HEK293 (cell line): ENCODE results near the gene ZNF154.

Source experiments
- BCL11B ChIP-seq: fragments of 450-650 bp; formaldehyde crosslinking; IDR thresholded peaks from 2 replicates; pipeline ENCODE4 v1.5.1; 2016; ENCODE audit warnings: low read depth, missing biosample characterization, missing genetic modification characterization
- EGR2 ChIP-seq: fragments of 450-650 bp; formaldehyde crosslinking; IDR thresholded peaks from 2 replicates; pipeline ENCODE4 v1.5.1; 2016; ENCODE audit warnings: low read depth, missing biosample characterization, missing genetic modification characterization
- GLI4 ChIP-seq: fragments of 450-650 bp; formaldehyde crosslinking; IDR thresholded peaks from 2 replicates; pipeline ENCODE4 v1.5.1; 2016; ENCODE audit warnings: missing biosample characterization, missing genetic modification characterization
- KLF8 ChIP-seq: fragments of 450-650 bp; formaldehyde crosslinking; IDR thresholded peaks from 2 replicates; pipeline ENCODE4 v1.5.1; 2016; ENCODE audit warnings: missing biosample characterization, missing genetic modification characterization
- PRDM1 ChIP-seq: fragments of 450-650 bp; formaldehyde crosslinking; IDR thresholded peaks from 2 replicates; pipeline ENCODE4; 2016; ENCODE audit warnings: missing biosample characterization, missing genetic modification characterization
- ZFP69B ChIP-seq: fragments of 450-650 bp; formaldehyde crosslinking; IDR thresholded peaks from 2 replicates; pipeline ENCODE4 v1.5.1; 2016; ENCODE audit warnings: missing biosample characterization, missing genetic modification characterization
- ZNF114 ChIP-seq: fragments of 450-650 bp; formaldehyde crosslinking; IDR thresholded peaks from 2 replicates; pipeline ENCODE4 v1.5.0; 2017; ENCODE audit warnings: missing biosample characterization, missing genetic modification characterization
- ZNF121 ChIP-seq: fragments of 450-650 bp; formaldehyde crosslinking; IDR thresholded peaks from 2 replicates; pipeline ENCODE4 v1.5.1; 2016; ENCODE audit warnings: missing biosample characterization, missing genetic modification characterization
- ZNF155 ChIP-seq: fragments of 450-650 bp; formaldehyde crosslinking; IDR thresholded peaks from 2 replicates; pipeline ENCODE4 v1.5.1; 2016; ENCODE audit warnings: missing biosample characterization, missing genetic modification characterization
- ZNF19 ChIP-seq: fragments of 450-650 bp; formaldehyde crosslinking; IDR thresholded peaks from 2 replicates; pipeline ENCODE4; 2016; ENCODE audit warnings: missing biosample characterization, missing genetic modification characterization, low read depth
- ZNF248 ChIP-seq: fragments of 450-650 bp; formaldehyde crosslinking; IDR thresholded peaks from 2 replicates; pipeline ENCODE4 v1.5.1; 2017; ENCODE audit warnings: missing biosample characterization, missing genetic modification characterization
- ZNF292 ChIP-seq: fragments of 450-650 bp; formaldehyde crosslinking; IDR thresholded peaks from 2 replicates; pipeline ENCODE4 v1.5.1; 2016; ENCODE audit warnings: low read depth, missing biosample characterization, missing genetic modification characterization, borderline replicate concordance
- ZNF302 ChIP-seq: fragments of 450-650 bp; formaldehyde crosslinking; IDR thresholded peaks from 2 replicates; pipeline ENCODE4 v1.5.1; 2016; ENCODE audit warnings: missing biosample characterization, missing genetic modification characterization, low read depth
- ZNF391 ChIP-seq: fragments of 450-650 bp; formaldehyde crosslinking; IDR thresholded peaks from 2 replicates; pipeline ENCODE4 v1.5.1; 2016; ENCODE audit warnings: low read depth, missing biosample characterization, missing genetic modification characterization, borderline replicate concordance
- ZNF488 ChIP-seq: fragments of 450-650 bp; formaldehyde crosslinking; IDR thresholded peaks from 2 replicates; pipeline ENCODE4 v1.5.1; 2016; ENCODE audit warnings: missing biosample characterization, missing genetic modification characterization
- ZNF544 ChIP-seq: fragments of 450-650 bp; formaldehyde crosslinking; IDR thresholded peaks from 2 replicates; pipeline ENCODE4 v1.5.0; 2017; ENCODE audit warnings: missing biosample characterization, missing genetic modification characterization
- ZNF658 ChIP-seq: fragments of 450-650 bp; formaldehyde crosslinking; IDR thresholded peaks from 2 replicates; pipeline ENCODE4; 2016; ENCODE audit warnings: missing biosample characterization, missing genetic modification characterization
- ZSCAN18 ChIP-seq: fragments of 450-650 bp; formaldehyde crosslinking; IDR thresholded peaks from 2 replicates; pipeline ENCODE4 v1.5.1; 2016; ENCODE audit warnings: missing biosample characterization, missing genetic modification characterization
- TF ChIP-seq, protein P1 (sequence below): fragments of 450-650 bp; formaldehyde crosslinking; IDR thresholded peaks from 2 replicates; pipeline ENCODE4 v1.5.0; 2017; ENCODE audit warnings: missing biosample characterization, missing genetic modification characterization, borderline replicate concordance
- TF ChIP-seq, protein P2 (sequence below): fragments of 450-650 bp; formaldehyde crosslinking; IDR thresholded peaks from 2 replicates; pipeline ENCODE4 v1.5.1; 2016; ENCODE audit warnings: missing biosample characterization, missing genetic modification characterization, borderline replicate concordance
- TF ChIP-seq, protein P3 (sequence below): fragments of 450-650 bp; IDR thresholded peaks from 2 replicates; pipeline ENCODE4 v1.5.1; 2018; ENCODE audit warnings: missing biosample characterization, missing genetic modification characterization
- TF ChIP-seq, protein P4 (sequence below): sonication (generic); formaldehyde crosslinking; IDR thresholded peaks from 2 replicates; pipeline ENCODE4 v1.8.1; 2022; ENCODE audit warnings: mild to moderate bottlenecking, moderate library complexity, missing genetic modification reagents
- TF ChIP-seq, protein P5 (sequence below): fragments of 450-650 bp; formaldehyde crosslinking; IDR thresholded peaks from 2 replicates; pipeline ENCODE4 v1.5.1; 2016; ENCODE audit warnings: missing biosample characterization, missing genetic modification characterization, low read depth

ZNF154 gene

GRCh38 chr19:57682226-57682766 is 26.7 kb downstream of the ZNF154 start (continued):
- TF ChIP-seq GLI4 (tag by site-specific recombination) (0 out of 2 replicates have a peak, but pooled peaks have one; percentile 60), ZNF658 (tag by site-specific recombination) (no peak), ZNF121 (tag by site-specific recombination) (no peak), ZNF391 (tag by site-specific recombination) (no peak), ZNF488 (no peak), ZFP69B (tag by site-specific recombination) (no peak), ZNF19 (tag by site-specific recombination) (no peak), ZNF302 (no peak), KLF8 (tag by site-specific recombination) (no peak; the same call in 1 of the 2 replicates), ZNF248 (no peak), PRDM1 (no peak), EGR2 (tag by site-specific recombination) (no peak), BCL11B (tag by site-specific recombination) (no peak), ZNF155 (no peak), ZSCAN18 (tag by site-specific recombination) (no peak), ZNF292 (tag by site-specific recombination) (no peak), ZNF544 (tag by site-specific recombination) (no peak), ZNF114 (tag by site-specific recombination) (no peak)
- TF ChIP-seq, protein P1, sequence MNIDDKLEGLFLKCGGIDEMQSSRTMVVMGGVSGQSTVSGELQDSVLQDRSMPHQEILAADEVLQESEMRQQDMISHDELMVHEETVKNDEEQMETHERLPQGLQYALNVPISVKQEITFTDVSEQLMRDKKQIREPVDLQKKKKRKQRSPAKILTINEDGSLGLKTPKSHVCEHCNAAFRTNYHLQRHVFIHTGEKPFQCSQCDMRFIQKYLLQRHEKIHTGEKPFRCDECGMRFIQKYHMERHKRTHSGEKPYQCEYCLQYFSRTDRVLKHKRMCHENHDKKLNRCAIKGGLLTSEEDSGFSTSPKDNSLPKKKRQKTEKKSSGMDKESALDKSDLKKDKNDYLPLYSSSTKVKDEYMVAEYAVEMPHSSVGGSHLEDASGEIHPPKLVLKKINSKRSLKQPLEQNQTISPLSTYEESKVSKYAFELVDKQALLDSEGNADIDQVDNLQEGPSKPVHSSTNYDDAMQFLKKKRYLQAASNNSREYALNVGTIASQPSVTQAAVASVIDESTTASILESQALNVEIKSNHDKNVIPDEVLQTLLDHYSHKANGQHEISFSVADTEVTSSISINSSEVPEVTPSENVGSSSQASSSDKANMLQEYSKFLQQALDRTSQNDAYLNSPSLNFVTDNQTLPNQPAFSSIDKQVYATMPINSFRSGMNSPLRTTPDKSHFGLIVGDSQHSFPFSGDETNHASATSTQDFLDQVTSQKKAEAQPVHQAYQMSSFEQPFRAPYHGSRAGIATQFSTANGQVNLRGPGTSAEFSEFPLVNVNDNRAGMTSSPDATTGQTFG (tag by site-specific recombination): no peak
- TF ChIP-seq, protein P2, sequence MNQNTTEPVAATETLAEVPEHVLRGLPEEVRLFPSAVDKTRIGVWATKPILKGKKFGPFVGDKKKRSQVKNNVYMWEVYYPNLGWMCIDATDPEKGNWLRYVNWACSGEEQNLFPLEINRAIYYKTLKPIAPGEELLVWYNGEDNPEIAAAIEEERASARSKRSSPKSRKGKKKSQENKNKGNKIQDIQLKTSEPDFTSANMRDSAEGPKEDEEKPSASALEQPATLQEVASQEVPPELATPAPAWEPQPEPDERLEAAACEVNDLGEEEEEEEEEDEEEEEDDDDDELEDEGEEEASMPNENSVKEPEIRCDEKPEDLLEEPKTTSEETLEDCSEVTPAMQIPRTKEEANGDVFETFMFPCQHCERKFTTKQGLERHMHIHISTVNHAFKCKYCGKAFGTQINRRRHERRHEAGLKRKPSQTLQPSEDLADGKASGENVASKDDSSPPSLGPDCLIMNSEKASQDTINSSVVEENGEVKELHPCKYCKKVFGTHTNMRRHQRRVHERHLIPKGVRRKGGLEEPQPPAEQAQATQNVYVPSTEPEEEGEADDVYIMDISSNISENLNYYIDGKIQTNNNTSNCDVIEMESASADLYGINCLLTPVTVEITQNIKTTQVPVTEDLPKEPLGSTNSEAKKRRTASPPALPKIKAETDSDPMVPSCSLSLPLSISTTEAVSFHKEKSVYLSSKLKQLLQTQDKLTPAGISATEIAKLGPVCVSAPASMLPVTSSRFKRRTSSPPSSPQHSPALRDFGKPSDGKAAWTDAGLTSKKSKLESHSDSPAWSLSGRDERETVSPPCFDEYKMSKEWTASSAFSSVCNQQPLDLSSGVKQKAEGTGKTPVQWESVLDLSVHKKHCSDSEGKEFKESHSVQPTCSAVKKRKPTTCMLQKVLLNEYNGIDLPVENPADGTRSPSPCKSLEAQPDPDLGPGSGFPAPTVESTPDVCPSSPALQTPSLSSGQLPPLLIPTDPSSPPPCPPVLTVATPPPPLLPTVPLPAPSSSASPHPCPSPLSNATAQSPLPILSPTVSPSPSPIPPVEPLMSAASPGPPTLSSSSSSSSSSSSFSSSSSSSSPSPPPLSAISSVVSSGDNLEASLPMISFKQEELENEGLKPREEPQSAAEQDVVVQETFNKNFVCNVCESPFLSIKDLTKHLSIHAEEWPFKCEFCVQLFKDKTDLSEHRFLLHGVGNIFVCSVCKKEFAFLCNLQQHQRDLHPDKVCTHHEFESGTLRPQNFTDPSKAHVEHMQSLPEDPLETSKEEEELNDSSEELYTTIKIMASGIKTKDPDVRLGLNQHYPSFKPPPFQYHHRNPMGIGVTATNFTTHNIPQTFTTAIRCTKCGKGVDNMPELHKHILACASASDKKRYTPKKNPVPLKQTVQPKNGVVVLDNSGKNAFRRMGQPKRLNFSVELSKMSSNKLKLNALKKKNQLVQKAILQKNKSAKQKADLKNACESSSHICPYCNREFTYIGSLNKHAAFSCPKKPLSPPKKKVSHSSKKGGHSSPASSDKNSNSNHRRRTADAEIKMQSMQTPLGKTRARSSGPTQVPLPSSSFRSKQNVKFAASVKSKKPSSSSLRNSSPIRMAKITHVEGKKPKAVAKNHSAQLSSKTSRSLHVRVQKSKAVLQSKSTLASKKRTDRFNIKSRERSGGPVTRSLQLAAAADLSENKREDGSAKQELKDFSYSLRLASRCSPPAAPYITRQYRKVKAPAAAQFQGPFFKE (tag by site-specific recombination): no peak
- TF ChIP-seq, protein P3, sequence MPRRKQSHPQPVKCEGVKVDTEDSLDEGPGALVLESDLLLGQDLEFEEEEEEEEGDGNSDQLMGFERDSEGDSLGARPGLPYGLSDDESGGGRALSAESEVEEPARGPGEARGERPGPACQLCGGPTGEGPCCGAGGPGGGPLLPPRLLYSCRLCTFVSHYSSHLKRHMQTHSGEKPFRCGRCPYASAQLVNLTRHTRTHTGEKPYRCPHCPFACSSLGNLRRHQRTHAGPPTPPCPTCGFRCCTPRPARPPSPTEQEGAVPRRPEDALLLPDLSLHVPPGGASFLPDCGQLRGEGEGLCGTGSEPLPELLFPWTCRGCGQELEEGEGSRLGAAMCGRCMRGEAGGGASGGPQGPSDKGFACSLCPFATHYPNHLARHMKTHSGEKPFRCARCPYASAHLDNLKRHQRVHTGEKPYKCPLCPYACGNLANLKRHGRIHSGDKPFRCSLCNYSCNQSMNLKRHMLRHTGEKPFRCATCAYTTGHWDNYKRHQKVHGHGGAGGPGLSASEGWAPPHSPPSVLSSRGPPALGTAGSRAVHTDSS (tag by site-specific recombination): no peak
- TF ChIP-seq, protein P4, sequence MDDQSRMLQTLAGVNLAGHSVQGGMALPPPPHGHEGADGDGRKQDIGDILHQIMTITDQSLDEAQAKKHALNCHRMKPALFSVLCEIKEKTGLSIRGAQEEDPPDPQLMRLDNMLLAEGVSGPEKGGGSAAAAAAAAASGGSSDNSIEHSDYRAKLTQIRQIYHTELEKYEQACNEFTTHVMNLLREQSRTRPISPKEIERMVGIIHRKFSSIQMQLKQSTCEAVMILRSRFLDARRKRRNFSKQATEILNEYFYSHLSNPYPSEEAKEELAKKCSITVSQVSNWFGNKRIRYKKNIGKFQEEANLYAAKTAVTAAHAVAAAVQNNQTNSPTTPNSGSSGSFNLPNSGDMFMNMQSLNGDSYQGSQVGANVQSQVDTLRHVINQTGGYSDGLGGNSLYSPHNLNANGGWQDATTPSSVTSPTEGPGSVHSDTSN (CRISPR knock-in tag): peak; percentile 21; the same call in 1 of the 2 replicates
- TF ChIP-seq, protein P5, sequence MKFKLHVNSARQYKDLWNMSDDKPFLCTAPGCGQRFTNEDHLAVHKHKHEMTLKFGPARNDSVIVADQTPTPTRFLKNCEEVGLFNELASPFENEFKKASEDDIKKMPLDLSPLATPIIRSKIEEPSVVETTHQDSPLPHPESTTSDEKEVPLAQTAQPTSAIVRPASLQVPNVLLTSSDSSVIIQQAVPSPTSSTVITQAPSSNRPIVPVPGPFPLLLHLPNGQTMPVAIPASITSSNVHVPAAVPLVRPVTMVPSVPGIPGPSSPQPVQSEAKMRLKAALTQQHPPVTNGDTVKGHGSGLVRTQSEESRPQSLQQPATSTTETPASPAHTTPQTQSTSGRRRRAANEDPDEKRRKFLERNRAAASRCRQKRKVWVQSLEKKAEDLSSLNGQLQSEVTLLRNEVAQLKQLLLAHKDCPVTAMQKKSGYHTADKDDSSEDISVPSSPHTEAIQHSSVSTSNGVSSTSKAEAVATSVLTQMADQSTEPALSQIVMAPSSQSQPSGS (tag by site-specific recombination): no peak
